Measurements from ENCODE around the gene SETD2.

The SETD2 gene

DNA sequence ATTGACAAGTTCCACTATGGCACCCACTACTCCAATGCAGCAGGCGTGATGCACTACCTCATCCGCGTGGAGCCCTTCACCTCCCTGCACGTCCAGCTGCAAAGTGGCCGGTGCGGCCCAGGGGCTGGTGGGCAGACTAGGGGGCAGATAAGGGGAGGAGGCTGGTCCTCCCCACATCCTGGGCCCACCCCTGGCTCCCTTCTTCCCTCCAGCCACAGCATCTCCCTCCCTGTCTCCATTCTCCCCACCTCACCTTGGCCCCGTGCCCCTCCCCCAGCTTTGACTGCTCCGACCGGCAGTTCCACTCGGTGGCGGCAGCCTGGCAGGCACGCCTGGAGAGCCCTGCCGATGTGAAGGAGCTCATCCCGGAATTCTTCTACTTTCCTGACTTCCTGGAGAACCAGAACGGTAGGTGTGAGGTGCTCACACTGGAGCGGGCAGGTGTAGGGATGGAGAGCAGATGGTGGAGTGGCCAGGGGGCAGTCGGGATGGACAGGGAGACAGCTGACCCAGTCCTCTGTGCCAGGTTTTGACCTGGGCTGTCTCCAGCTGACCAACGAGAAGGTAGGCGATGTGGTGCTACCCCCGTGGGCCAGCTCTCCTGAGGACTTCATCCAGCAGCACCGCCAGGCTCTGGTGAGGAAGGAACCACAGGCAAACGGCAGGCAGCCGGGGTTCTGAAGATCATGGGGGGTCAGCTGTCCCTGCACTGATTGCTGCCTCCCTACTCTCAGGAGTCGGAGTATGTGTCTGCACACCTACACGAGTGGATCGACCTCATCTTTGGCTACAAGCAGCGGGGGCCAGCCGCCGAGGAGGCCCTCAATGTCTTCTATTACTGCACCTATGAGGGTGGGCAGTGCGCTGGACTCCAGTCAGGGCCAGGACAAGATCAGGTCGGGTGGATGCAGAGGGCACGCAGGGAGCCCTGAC, 158.4 kb downstream of the SETD2 start:
- Histone ChIP-seq H3K27ac (no peak overlapping the region), H3K79me2 (ENCODE audit: insufficient read depth, low read depth) (no peaks in the 10 kb centered on the region), H3K27me3 (ENCODE audit: insufficient read depth, low read depth) (no peaks in the 10 kb centered on the region), H3K9ac (no peak overlapping the region), H4K20me1 (ENCODE audit: insufficient read depth) (no peaks in the 10 kb centered on the region), H3K36me3 (ENCODE audit: insufficient read depth) (no peaks in the 10 kb centered on the region), H3K4me2 (no peak overlapping the region), H3K4me3 (IDR thresholded peaks at IDR 0.05; ENCODE audit: insufficient read depth, low read depth, low read length) (no peak overlapping the region), H3K4me1 (ENCODE audit: low read depth, poor library complexity, severe bottlenecking) (no peaks in the 10 kb centered on the region), H2AFZ (ENCODE audit: low read depth) (no peak overlapping the region)
- TF ChIP-seq CTCF (conservative IDR thresholded peaks at IDR 0.05; ENCODE audit: low read depth, low read length), result no peak

- no peak overlapping the region for H3K27ac ChIP-seq
- no peaks in the 10 kb centered on the region for H3K4me1 ChIP-seq (ENCODE audit: low read depth, poor library complexity, severe bottlenecking)
- H3K27me3 ChIP-seq (ENCODE audit: insufficient read depth, low read depth), result no peaks in the 10 kb centered on the region
- H3K4me2 ChIP-seq, result no peak overlapping the region
- H4K20me1 ChIP-seq (ENCODE audit: insufficient read depth), result no peaks in the 10 kb centered on the region
- H3K9ac ChIP-seq, result no peak overlapping the region
- no peaks in the 10 kb centered on the region for H3K36me3 ChIP-seq (ENCODE audit: insufficient read depth)
- H2AFZ ChIP-seq (ENCODE audit: low read depth), result no peak overlapping the region
- no peaks in the 10 kb centered on the region for H3K79me2 ChIP-seq (ENCODE audit: insufficient read depth, low read depth)
- no peak for TF ChIP-seq CTCF (conservative IDR thresholded peaks at IDR 0.05; ENCODE audit: low read depth, low read length)
- H3K4me3 ChIP-seq (IDR thresholded peaks at IDR 0.05; ENCODE audit: insufficient read depth, low read depth, low read length), result no peak overlapping the region
Observed at GRCh38 chr3:47004369-47005211, 159.3 kb downstream of the SETD2 start.

GRCh38 chr3:47003461-47004368, 160.2 kb downstream of the SETD2 start:
- Histone ChIP-seq H3K4me2 (no peak overlapping the region), H3K4me3 (IDR thresholded peaks at IDR 0.05; ENCODE audit: insufficient read depth, low read depth, low read length) (no peak overlapping the region), H3K4me1 (ENCODE audit: low read depth, poor library complexity, severe bottlenecking) (no peaks in the 10 kb centered on the region), H3K79me2 (ENCODE audit: insufficient read depth, low read depth) (no peaks in the 10 kb centered on the region), H2AFZ (ENCODE audit: low read depth) (no peak overlapping the region), H4K20me1 (ENCODE audit: insufficient read depth) (no peaks in the 10 kb centered on the region), H3K27me3 (ENCODE audit: insufficient read depth, low read depth) (no peaks in the 10 kb centered on the region), H3K27ac (no peak overlapping the region), H3K9ac (no peak overlapping the region), H3K36me3 (ENCODE audit: insufficient read depth) (no peaks in the 10 kb centered on the region)
- TF ChIP-seq CTCF (conservative IDR thresholded peaks at IDR 0.05; ENCODE audit: low read depth, low read length), result no peak

- no peak for TF ChIP-seq CTCF (conservative IDR thresholded peaks at IDR 0.05; ENCODE audit: low read depth, low read length)
- no peak overlapping the region for H3K9ac ChIP-seq
- H4K20me1 ChIP-seq (ENCODE audit: insufficient read depth), result no peaks in the 10 kb centered on the region
- no peak overlapping the region for H3K4me3 ChIP-seq (IDR thresholded peaks at IDR 0.05; ENCODE audit: insufficient read depth, low read depth, low read length)
- H2AFZ ChIP-seq (ENCODE audit: low read depth), result no peak overlapping the region
- no peaks in the 10 kb centered on the region for H3K27me3 ChIP-seq (ENCODE audit: insufficient read depth, low read depth)
- H3K79me2 ChIP-seq (ENCODE audit: insufficient read depth, low read depth), result no peaks in the 10 kb centered on the region
- H3K4me1 ChIP-seq (ENCODE audit: low read depth, poor library complexity, severe bottlenecking), result no peaks in the 10 kb centered on the region
- H3K36me3 ChIP-seq (ENCODE audit: insufficient read depth), result no peaks in the 10 kb centered on the region
- H3K27ac ChIP-seq, result no peak overlapping the region
- no peak overlapping the region for H3K4me2 ChIP-seq
Observed at GRCh38 chr3:47003056-47003410, 160.9 kb downstream of the SETD2 start.
